C4-2B (cell line): ENCODE results near the gene ARIH2.

ENCODE experiments used
- ZFX ChIP-seq: fragments of 450-650 bp; IDR thresholded peaks from 2 replicates; pipeline ENCODE4 v1.6.1; 2017
- TF ChIP-seq, protein P1 (sequence below): fragments of 450-650 bp; conservative IDR thresholded peaks from 2 replicates; pipeline ENCODE4 v1.5.1; 2017; ENCODE audit warnings: mild to moderate bottlenecking

GRCh38 chr3:49020330-49021212, 101.9 kb downstream of the ARIH2 start:
- TF ChIP-seq, protein P1, sequence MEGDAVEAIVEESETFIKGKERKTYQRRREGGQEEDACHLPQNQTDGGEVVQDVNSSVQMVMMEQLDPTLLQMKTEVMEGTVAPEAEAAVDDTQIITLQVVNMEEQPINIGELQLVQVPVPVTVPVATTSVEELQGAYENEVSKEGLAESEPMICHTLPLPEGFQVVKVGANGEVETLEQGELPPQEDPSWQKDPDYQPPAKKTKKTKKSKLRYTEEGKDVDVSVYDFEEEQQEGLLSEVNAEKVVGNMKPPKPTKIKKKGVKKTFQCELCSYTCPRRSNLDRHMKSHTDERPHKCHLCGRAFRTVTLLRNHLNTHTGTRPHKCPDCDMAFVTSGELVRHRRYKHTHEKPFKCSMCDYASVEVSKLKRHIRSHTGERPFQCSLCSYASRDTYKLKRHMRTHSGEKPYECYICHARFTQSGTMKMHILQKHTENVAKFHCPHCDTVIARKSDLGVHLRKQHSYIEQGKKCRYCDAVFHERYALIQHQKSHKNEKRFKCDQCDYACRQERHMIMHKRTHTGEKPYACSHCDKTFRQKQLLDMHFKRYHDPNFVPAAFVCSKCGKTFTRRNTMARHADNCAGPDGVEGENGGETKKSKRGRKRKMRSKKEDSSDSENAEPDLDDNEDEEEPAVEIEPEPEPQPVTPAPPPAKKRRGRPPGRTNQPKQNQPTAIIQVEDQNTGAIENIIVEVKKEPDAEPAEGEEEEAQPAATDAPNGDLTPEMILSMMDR, result no peak
- TF ChIP-seq ZFX, result no peak
